Measurements from ENCODE around the gene DSCAML1.

The DSCAML1 gene

DNA sequence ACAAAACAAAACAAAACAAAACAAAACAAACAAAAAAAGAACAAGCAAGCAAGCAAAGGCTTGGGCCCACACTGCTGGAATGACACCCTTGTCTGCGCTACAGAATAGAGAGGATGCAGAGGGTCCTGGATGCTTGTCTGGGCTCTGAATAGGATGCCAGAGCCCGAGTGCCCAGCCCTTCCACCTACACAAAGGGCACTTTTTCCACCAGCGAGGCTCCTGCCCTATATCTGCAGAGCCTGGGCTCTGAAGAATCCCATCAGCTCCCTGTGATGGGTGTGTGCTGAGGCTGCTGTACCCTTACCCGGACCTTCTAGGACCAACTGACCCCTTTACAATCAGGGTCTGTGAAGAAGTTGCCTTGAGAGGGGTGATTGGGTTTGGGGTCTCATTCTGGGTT lies 221.2 kb downstream of the DSCAML1 start:
- no peak for DNase-seq

DNA sequence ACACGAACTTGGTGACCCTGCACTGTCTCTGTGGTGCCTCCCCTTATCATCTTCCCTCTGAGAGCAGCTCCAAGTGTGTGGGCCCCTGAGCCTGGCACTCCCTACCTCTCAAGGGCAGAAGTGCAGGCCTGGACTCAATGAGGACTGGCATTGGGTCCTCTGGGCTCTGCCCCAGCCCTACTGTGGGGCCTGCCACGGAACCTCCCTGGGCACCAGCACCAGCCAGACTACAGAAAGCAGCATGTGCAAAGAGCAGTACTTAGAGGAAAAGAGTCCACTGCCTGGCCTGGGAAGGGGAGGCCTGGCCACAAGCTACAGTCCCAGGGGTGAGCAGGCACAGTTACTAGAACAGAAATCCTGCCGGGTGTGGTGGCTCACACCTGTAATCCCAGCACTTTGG lies 222.5 kb downstream of the DSCAML1 start:
- DNase-seq = no peak

GRCh38 chr11:117573326-117573725 lies 223.7 kb downstream of the DSCAML1 start:
- no peak for DNase-seq

DNA sequence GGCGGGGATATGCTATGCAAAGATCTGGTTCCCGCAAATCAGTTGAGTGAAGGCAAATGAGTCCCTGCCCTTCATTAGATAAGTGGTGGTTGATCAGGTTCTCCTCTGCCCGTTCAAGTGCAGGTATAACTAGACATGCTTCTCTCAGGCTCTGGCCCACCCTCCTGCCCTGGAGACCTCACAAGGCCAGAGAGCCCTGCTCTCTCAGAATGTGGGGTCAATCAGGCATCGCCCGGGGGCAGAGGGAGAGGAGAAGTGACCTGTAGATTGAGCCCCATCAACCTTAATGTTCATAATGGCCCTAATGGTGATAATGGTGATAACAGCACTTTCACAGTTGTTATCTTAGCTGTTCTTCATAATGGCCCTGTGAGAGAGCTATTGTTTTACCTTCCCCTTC lies 224.3 kb downstream of the DSCAML1 start:
- no peak for DNase-seq

DNA sequence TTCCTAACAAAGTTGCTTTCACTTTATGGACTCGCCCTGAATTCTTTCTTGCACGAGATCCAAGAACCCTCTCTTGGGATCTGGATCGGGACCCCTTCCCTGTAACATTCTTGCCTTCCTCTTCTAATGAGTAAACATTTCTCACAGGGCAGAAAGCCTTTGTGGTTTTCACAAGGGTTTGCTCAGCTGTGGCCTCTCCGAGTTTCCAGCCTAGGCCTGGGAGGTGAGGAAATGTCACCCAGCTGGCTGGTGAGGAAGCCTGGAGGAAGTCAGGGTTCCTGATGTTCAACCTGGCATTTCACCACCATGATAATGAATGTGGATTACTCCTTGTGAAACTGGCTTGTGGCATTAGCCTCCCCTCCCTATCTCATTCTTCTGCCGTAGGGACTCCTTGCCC lies 224.9 kb downstream of the DSCAML1 start:
- DNase-seq = no peak

GRCh38 chr11:117570701-117571100 lies 226.3 kb downstream of the DSCAML1 start:
- no peak for DNase-seq

DNA sequence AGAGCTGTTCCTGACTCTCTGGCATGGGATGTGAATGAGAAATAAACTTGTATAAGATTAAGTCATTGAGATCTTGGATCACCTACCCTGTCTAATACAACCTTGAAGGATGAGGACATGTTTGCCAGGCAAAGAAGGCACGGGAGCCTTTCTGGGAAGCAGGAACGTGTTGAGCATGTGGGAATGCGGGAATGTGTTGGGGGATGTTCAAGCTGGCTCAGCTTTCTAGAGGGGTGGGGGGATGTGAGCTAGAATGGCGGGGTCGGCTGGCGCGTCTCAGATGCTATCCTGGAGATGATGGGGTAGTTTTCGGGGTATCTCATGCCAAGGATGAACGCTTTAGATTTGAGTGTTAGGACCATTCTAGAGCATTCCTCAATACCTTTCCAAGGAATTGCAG lies 227.1 kb downstream of the DSCAML1 start:
- DNase-seq = no peak

- no peak for DNase-seq
Measured at GRCh38 chr11:117565709-117566108, 231.3 kb downstream of the DSCAML1 start.

DNA sequence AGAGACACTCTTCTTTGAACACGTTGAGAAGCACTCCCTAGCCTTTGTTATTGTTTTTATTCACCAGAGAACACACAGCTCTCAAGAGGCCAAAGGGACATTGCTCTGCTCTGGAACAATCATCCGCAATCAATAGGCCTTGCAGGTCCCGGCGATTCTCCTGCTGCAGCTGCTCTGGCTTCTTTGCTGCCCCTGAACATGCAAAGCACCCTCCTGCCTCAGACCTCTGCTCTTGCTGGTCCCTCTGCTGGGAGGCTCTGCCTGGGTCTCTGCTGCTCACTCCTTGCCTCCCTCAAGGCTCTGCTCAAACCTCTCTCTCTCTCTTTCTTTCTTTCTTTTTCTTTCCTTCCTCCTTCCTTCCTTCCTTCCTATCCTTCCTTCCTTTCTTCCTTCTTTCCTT lies 232.7 kb downstream of the DSCAML1 start:
- DNase-seq = no peak

GRCh38 chr11:117563556-117563955 lies 233.5 kb downstream of the DSCAML1 start:
- no peak for DNase-seq

- no peak for DNase-seq
Measured at GRCh38 chr11:117562136-117562535, 234.9 kb downstream of the DSCAML1 start.

DNA sequence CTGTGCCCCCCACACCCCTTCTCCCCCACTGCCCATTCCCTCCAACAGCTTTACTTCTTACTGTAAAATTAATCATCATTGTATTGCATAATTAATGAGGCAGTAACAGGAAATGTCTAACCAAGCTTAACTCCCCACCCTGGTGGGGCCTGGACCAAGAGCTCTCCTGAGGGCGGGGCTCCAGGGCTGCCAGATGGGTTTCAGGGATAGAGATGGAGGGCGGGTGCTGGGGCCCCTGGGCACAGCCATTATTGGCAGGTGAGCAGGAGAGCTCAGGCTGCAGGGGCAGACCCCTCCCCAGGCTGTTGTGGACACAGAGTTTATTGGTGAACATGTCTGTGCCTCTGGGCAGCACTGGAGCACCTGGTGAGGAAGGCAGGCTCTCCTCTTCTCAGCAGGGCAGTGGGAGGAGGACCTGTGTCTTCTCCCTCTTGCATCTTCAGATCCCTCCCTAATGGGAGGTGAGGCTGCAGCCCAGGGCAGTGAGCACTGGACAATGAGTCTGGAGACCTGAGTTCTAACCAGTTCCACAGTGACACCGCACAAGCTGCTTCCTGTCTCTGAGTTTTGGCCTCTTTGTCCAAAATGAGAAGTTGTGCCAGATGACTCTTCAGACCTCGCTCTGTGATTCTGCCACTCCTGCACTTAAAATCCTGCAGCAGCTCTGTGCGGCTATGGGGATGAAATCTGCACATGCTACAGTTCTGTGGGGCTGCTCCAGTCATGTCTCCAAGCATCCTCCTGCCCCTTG lies 236.1 kb downstream of the DSCAML1 start:
- no peak for DNase-seq

DNA sequence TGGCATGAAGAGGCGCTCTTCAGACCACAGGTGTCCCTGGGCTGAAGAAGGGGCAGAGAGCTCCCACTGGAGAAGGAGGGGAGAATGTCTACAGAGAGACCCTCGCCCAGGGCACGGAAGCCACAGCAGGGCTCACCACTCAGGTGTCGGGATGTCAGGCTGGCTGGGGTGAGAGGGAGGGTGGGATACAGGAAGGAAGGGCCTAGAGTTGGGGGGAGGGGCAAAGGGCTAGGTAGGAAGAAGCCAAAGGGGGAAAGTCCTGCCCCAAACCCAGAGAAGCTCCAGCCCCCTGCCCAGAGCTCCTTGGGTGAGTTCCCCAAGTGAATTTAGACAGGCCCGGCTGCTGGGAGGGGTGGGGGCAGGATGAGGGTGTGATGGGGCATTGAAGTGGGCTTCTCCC lies 237.3 kb downstream of the DSCAML1 start:
- no peak for DNase-seq

- no peak for DNase-seq
Measured at GRCh38 chr11:117557361-117557760, 239.7 kb downstream of the DSCAML1 start.

- DNase-seq = no peak
Measured at GRCh38 chr11:117554601-117555333, 242.2 kb downstream of the DSCAML1 start.

DNA sequence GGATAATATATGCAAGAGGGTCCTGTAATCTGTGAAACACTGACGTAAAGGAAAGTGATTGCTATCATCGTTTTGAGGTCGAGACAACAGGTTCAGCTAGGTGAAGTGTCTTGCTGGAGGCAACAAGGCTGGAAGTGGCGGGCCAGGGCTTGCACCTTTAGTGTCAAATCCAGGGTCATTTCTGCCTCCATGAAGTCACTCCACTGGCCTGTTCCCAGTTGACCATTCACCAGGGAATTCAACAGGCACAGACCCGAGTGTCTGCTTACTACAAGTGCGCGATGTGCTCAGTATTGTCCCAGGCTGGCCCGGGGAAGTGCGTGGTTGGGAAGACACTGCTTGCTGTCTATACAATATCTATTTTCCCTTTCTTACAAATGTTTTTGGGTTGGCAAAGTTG lies 244.4 kb downstream of the DSCAML1 start:
- DNase-seq = no peak

DNA sequence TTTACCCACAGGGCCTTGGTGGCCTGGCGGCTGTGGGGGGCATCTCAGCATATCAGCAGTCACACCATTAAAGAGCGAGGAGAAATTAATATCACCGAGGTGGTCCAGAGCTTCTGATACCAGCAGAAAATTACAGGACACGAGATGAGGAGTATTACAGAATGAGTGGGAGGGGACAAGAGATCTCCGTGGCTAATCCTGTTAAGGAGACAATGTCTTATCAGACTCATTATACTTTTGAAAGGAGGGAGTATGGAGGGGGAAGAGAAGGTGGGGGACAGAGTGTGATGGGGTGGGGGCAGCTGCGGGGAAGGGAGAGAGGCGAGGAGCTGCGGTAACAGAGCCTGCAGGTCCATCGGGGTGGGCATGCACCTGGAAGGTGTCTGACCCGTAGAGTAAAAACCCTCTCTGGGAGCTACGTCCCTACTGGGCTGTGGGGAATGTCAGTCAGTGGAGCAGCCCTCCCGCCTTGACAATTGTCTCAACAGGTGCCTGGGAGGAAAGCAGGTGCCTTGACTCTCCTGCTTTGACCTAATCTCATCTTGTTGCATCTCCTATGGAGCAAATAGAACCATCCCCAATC lies 245.2 kb downstream of the DSCAML1 start:
- no peak for DNase-seq

GRCh38 chr11:117550466-117550865 lies 246.6 kb downstream of the DSCAML1 start:
- no peak for DNase-seq

DNA sequence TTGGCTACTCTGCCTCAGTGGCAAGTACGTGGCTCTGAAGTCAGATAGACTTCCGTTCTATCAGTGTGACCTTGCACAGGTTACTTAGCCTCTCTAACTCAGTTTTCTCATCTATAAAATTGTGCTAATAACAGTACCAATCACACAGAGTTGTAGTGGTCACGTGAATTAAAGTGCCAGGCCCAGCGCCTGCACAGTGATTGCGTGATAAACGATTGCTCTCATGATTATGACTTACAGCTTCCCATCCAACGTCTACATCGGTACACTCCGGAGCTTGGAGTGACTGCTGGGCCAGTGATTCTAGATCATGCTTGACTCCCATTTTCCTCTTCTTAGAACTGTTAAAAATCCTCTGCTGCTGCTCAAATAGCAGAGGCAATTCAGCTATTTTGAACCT lies 247.6 kb downstream of the DSCAML1 start:
- DNase-seq = no peak

- no peak for DNase-seq
Measured at GRCh38 chr11:117548876-117549275, 248.1 kb downstream of the DSCAML1 start.

DNA sequence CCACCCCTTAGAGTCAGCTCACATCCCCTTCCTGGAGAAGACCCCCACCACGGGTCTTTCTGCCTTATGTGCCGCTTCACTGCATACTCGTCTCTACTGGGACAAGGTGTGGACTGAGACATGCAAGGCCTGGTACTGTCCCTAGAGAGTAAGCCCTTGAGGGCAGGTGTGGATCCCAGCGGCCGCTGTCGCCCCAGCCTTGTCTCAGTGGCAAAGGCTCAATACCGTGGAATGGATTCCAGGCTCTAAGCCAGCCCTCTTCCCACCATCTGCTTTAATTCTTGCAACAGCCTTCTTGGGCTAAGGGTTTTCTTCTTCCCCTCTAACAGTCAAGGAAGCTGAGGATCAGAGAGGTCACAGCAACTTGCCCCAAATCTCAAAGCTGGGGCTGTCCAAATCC lies 249.1 kb downstream of the DSCAML1 start:
- DNase-seq = no peak

DNA sequence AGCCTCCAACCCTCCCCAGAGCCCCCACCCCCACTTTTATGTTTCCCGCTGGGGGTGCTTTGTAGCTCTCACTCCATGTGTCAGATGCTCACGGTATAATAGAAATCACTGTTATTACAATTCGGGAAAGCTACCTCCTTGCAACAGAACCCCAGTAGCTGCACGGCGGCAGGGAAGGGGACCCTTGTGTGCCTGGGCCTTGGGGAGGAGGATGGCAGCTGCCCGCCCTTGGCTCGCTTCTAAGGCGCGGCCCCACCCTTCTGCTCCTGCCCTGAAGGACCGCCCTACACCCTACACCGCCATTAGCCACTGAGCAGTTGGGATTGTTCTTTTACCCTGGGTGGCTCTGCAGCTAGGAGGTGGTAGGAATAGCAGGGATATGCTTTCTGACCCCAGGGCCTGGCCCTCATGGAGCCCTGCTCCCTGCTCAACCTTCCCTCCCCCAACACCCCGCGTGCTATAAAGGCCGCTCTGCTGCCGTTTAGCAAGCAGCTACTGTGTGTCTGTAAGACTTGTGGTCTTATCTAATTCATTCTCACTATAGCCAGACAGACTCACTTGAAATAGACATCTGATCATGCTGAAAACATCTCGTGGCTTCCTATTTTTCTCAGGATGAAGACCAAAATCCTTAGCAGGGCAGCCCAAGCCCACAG lies 249.7 kb downstream of the DSCAML1 start:
- DNase-seq = no peak

GRCh38 chr11:117546431-117547194 lies 250.4 kb downstream of the DSCAML1 start:
- no peak for DNase-seq

All from activated CD4-positive, alpha-beta T cell treated with anti-CD3 and anti-CD28 coated beads for 48 hours (primary cell).